NCI-H1092 treated with DMSO at 0.1 percent for 48 hours (cell line): ENCODE data around the gene PLA2G4A.

Experiments
- DNase-seq: peaks from one replicate; lab custom pipeline; 2025; lab: John Stamatoyannopoulos, UW

The PLA2G4A gene

DNA sequence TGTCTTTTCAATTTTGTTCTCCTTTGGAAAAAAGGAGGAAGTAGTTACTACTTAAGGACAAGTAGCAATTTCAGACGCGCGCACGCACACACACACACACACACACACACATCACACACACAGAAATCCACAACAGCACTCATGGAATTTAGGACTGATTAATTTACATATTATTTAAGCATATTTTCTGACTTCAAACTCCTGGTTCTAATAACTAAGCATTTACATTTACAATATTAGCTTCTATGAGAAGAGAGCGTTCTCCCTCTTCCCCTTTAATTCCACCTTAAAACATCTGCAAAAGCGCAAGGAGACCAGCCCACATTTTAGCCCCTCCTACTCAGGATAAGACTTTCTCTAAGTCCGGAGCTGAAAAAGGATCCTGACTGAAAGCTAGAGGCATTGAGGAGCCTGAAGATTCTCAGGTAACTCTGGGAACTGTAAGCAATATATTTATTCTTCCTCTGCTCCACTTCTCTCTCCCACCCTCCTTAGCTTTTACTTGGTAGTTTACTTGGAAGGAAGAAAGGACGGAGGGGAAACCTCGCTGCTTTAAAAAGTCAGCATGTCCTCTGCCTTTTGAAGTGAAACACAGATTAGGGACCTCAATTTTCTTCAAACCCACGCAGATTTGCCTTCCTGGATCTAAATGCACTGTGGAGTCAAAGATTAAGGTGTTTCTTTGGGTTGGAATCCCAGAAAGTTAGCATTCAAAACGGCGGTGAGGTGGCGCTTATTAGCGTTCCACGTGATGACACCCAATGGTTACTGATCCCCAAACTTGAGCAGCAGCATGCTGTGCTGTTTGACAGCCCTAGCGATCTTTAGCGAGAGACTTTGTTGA is at the start of gene PLA2G4A:
Gene PLA2G4A, plus strand, starts transcription at position 339 of the 844 bp plus-strand sequence. CDS start 25,406 bp downstream, outside the sequence.
- DNase-seq = no peak

DNA sequence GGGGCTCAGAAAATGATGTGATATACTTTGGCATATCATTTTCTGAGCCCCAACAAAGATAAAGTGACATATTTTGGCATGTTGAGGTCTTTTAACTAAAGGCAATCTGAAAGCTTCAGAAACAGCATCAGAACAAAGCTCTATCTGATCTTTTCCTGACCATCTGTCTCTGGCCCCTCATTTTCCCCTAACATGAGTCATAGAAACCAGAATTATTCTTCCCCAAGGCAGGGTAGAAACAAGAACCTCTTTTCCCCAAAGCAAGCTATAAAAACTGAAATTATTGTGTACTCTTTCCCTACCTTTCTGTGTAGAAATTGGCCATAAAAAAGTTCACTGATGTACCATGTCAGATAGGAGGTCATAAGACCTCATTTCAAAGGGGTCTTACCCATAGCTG is 48.7 kb upstream of the PLA2G4A start:
- DNase-seq = no peak

DNA sequence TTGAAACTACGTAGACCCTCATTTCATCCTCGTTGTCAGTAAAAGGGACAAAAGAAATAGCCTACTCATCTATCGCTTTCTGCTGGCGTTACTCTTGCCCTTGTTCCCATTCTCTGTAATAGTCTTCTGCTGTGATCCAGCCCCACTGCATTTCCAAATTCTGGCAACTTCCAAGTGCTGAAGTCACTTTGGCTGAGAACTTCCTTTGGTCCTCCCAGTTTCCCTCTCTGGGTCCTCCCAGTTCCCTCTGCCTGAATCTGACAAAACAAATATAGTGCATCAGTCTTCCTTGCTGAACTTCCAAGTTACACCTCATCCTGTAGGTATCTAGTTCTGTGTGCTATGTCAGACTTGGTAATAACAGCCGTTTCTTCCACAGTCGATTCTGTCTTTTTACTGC is 47.0 kb upstream of the PLA2G4A start:
- DNase-seq = no peak

DNA sequence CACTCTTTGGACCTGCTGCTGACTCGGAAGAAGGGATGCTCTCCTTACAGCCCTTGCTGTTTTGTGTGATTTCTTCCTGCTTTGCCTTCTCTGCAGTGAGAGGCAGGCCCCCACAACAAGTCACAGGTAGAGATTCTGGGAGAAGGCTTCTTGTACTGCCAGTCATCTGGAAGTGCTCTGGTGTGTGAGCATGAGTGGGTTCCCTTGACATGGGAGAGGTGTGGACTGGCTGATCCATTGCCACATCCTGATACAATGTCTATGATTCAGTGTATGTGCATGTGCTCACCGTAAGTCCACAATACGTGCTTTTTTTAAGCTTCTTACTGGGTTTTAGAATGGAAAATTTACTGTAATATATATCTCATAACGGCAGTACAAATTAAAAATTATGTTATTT is 46.0 kb upstream of the PLA2G4A start:
- DNase-seq = no peak

DNA sequence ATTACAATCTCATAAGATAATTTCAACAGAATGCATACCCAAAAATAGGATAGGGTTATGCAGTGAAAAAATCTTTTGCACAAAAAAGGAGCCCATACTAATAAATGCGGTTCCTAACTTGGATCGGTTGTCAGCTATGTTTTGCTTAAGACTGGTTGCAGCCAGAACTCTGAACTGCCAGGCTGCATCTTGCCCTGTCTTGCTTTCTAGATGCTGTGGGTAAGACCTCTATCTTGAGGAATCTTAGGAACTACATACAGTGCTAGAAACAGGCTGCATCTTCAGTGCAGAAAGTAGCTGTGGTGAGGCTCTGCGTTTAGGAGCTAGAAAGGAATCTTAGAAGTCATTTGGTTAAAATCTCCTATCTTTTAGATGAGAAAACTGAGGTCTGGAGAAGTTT is 45.6 kb upstream of the PLA2G4A start:
- DNase-seq = no peak

DNA sequence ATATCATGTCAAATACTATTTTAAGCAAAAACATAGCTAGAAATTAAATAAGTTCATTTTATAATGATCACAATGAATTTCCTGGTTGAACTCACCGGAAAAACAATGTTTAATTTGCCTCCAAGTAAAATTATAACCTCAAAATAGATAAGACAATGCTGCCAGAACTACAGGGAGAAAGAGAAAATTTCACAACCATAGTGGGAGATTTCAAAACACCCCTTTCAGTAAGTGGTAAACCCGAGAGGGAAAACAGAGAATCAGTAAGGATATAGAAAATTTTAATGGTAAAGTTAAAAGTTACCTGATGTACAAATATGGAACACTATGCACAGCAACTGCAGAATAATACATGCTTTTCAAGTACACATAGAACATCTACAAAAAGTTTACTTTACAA is 43.2 kb upstream of the PLA2G4A start:
- DNase-seq = no peak

DNA sequence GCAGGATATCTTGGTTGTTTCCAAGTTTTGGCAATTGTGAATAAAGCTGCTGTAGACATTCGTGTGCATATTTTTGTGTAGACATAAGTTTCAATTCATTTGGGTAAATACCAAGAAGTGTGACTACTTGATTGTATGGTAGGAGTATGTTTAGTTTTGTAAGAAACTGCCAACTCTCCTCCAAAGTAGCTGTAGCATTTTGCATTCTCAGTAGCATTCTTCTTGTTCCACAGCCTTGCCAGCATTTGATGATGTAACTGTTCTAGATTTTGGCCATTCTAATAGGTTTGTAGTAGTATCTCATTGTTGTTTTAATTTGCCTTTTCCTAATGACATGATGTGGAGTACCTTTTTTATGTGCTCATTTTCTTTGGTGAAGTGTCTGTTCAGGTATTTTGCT is 38.6 kb upstream of the PLA2G4A start:
- no peak for DNase-seq

DNA sequence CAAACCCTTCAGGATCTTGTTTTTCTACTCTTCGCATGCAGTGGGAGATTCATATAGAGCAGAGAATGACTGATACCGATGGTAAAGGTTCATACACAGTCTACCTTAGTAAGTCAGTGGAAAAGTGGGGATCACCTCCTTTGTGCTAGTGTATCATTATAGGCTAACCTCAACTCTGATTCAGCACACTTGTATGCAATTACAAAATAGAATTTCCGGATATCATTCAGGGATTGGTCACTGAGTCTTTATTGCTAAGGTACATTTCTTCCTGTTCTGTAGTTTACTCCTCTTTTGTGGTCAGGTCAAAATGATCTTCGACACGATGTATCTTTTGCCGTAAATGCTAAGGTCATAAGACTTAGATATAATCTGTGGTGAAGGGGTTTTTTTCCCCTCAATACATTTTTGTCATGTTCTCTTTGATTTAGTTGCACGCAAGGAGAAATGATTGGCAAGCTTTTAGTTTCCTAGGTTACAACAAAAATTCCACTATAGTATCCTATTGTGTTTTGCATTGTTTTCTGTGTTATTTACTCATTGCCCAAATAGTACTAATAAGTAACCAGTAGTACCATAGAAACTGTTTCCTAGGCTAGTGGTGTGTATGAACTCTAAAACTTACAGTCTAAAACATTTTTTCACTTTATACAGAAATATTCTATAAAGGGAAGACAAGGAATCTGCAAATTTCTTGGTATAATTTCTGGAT is 35.7 kb upstream of the PLA2G4A start:
- DNase-seq = no peak

DNA sequence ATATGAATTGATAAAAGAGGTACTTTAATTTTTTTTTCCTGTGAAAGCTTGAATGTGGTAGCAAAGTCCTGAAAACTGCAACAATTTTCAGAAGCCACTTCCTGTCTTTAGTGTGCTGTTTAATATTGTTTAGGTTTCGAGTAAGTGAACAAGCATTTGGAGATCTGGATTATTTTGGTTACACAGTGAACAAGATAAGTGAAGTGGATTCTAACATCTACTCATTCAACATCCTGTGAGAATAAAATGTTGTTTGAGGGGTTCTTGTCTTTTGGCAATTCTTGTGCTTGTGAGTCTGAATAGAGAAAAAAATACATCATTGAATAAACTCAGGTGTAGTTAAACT is 35.2 kb upstream of the PLA2G4A start:
- DNase-seq = no peak

DNA sequence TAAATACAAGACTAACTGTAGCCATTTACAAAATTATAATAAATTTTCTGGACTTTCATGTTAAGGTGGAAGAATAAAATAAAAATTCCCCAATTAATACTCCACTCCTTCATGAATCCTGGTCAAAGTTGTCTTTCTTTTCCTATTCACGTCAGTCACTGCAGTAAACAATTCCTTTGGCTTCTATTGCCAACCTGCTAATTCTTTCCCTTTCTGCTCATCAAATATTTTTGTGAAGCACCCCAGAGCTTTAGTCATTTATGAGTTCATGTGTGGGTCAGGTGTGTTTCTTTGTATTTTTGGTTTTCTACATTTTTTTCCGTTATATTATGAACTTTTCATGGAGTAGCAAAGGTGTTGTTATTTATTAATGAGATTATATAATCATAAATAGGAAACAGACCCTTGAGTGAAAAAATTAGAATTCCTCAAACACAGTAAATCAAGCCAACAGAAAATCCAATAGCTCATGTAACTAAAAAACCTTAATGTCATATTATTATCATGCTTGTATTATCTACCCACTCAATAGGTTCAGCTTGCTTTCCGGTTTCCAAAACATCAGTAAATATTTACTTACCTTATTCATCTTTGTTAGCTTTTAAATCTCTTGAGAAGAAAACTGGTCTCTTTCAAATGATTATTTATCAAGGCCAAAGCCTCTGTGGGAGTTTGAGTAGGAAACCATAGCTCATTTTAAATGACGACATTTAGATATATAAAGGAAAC is 29.6 kb upstream of the PLA2G4A start:
- no peak for DNase-seq

DNA sequence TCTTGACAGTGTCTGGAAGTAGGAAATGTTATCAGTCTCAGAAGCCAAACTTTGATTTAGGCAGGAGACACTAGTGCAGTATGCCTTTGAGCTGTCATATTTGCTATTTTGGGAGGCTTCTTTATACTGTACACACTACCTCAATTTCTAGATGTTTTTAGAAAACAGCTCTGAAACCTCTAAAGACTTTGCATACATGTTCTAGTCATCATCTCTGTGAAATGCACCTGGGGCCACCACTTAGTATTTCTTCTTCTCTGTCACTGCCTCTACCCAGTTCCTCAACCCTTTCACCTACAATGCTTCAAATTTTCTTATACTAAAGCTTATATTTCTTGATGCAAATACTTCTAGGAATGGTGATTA is 29.1 kb upstream of the PLA2G4A start:
- no peak for DNase-seq

DNA sequence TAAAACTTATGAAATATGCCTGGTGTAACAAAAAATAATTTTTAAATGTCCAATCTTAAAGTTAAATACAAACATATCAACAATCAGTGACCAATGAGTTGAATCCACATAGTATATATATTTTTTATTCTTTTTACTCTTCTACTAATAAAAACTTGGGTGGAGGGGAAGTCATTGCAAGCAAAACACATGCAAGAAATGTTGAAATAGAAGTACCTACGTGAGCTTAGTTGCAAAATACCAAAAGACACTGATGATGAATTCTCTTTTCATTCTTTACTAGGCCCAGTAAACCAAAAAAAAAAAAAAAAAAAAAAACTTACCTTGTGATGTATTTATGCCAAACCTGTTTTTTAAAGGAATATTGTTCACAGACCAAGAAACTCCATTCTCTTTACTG is 26.4 kb upstream of the PLA2G4A start:
- no peak for DNase-seq

DNA sequence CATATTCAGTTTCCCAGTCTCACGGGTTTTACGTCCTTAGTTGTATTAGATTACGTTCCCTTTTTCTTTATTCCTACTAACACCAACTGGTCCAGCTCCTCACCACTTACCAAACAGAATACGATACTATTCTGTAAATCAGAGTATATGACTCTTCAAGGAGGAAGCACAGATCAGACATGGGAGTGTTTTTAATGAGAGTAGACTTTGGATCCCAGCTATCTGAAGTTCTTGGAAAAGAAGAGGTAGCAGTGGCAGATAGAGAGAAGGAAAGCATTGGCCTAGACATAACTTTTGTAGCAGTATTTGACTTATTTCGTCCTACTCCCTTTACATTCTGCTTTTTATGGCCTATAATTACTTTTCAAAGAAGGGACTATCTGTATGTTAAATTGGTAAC is 24.1 kb upstream of the PLA2G4A start:
- DNase-seq = no peak

DNA sequence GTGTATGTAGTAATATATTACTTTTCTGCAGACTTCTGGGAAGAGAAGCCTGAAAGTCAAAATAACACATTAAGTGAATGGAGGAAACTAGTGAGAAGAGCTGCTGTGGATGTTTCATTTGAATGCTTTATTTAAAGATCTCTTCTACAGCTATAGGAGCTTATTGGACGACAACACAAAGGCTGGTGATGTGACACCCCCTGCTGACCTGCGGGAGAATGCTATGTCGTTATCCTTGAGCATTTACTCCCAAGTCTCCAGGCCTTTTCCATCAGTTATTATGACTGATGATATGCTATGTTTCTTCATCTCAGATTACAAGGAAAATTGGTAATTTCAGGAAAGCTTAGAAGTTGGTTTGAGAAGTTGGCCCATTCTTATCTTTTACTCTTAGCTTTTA is 22.3 kb upstream of the PLA2G4A start:
- no peak for DNase-seq

DNA sequence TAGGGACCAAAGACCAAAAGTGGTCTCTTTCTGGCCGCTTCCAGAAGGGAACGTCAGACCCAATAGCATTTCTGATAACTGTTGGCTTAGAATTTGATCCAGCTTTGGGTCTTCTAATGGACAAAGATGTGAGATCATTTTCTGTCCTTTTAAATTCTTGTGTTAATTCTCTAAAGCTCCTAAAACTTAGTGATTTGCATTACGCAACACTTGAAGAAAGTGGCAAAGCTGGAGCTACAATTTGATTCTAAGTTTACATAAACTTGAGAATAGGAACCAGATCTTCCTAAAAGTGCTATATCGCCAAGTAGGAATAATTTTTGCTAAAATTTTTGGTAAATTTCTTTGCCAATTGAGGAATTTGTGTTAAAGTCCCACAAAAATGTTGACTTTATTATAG is 21.6 kb upstream of the PLA2G4A start:
- DNase-seq = no peak

DNA sequence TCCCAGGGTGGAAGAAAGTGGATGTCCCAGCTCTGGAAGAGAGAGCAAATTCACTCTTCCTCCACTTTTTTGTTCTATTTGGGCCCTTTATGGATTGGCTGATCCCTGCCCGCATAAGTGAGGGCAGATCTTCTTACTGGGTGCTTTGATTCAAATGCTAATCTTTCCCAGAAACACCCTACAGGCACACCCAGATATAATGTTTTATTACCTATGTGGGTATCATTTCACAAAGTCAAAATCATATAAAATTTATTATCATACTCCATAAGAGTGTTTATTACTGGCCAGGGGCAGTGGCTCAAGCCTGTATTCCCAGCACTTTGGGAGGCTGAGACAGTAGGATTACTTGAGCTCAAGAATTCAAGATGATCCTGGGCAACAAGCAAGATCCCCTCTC is 16.9 kb upstream of the PLA2G4A start:
- DNase-seq = no peak

DNA sequence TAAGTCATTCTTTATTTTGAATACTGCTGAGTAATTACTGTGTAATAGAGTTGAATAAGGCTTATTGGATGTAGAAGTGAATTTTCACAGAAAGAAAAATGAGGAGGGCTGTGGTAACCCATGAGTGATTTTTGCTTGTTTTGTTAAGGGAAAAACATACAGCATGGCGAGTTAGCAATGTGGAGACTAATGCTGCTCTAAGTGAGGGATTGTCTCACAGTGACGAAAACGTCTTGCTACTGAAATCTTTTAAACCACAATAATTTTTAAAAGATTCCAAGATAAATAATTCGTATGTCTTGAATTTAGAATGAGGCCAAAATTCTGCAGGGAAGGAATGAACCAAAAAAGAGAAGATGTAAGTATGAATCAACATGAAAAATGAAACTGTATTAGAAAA is 16.2 kb upstream of the PLA2G4A start:
- DNase-seq = no peak

DNA sequence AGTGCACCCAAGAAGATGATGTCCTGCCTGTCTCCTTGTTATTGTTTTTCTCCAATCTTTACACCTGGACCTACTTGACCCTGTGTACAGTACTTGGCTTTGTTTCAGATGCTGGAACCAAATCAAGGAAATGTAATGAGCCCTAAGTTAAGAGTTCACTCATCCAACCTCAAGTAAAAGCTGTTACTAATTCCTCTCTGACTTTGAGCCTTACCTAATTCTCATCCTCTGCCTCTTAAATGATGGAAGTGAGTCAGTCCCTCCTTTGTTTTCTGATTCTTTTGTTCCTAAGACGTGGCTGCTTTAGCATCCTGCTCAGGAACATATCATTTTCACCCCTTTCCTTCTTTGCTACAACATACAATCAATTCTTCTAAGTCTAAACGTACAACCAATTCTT is 15.3 kb upstream of the PLA2G4A start:
- DNase-seq = no peak

DNA sequence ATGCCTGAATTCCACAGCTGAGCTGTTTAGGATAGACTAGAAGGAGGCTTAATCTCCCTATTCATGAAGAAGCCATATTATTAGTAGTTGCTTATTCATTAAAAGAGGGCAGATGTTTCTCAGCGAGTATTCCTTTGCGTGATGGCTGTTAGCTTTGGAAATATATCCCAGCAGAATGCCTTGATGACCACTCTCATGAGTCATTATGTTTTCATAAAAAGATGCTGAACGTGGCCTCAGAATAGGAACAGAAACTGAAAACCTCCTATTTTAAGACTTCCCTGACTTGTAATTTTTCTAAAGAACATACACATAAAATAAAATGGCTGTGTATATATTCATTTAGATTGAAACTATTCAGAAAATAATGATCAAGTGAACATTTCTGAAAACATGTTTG is 9.6 kb upstream of the PLA2G4A start:
- DNase-seq = no peak

DNA sequence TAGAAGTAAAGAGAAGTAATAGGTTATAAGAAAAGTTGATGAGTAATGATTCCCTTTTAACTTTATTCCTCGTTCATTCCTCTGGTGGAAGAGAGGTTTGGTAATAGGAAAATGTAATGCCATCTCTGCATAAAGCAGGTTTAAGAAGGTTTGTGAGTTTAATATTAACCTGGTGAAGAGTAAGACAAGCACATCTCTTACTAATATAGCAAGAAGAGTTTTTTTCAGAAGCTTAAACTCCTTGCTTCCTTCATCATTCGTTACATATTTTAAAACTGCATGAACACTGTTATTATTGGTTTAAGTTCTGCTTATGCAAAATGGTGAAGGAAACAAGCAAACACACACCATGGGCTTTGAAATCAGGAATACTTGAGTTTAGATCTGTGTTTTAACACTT is 9.2 kb upstream of the PLA2G4A start:
- no peak for DNase-seq

DNA sequence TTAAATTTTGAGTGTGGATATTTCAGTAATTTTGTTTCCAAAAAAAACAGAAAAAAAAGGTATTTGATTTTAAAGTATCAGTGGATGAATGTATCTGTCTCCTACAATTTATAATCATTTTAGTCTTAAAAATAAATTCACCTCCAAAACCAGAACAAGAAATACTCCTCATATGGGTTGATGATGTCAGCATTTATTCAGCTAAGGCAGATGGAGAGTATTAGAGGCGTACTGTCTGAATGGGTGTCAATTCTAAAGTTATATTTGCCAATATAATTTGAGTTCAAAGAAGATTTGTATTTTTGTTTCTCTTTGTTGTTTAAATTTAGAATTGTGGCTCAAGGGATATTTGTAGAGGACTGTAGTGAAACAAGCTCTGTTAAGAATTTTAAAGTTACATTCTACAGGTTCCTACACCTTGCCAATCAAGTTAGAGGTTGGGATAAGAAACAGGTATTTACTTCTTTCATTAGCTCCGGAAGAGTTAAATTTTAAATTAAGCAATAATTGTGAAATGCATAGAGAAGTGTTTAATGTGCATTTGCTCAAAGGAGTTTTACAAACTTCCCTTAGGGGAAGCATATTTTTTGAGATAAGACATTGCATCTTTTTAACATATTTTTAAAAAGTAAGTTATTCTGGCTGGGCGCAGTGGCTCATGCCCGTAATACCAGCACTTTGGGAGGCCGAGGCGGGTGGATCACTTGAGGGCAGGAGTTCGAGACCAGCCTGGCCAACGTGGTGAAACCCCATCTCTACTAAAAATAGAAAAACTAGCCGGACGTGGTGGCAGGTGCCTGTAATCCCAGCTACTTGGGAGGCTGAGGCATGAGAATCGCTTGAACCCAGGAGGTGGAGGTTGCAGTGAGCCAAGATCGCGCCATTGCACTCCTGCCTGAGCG is 1.2 kb downstream of the PLA2G4A start:
- no peak for DNase-seq

DNA sequence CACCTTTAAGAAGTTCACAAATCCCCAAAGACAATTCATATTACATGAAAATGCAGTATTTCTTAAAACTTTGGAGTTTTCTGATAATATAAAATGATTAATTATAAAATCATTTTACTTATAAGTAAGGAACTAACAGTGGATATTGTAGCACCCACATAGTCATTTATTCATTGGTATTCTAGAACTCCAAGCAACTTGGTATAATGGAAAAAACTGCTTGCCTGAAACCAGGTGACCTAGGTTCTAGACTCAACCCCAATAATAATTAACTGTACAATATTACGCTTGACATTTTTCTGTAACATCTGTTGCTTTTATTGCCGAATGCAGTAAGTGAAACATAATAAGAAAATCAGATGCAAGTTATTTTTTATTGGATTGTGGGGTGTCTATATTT is 2.4 kb downstream of the PLA2G4A start:
- DNase-seq = no peak
